MM.1S (cell line): ENCODE measurements around the gene PPTC7.

Source experiments
- DNase-seq: peaks from one replicate; pipeline ENCODE4 v3.0.0-alpha.2; 2015
- H2AFZ ChIP-seq: fragments of 300-600 bp; sonication (generic); 2 replicates; pipeline ENCODE4 v1.6.0; 2016; ENCODE audit warnings: antibody characterized with exemption, low read length
- H3F3A ChIP-seq: fragments of 300-600 bp; sonication (generic); 2 replicates; pipeline ENCODE4 v1.6.1; 2016; ENCODE audit warnings: mild to moderate bottlenecking, antibody characterized with exemption, low read length, moderate library complexity, mixed read lengths; ENCODE audit not compliant: insufficient read depth
- H3K27ac ChIP-seq: fragments of 300-600 bp; sonication (generic); 2 replicates; pipeline ENCODE4 v1.5.1; 2016; ENCODE audit warnings: mild to moderate bottlenecking, low read length
- H3K27me3 ChIP-seq: fragments of 300-600 bp; sonication (generic); replicated peaks from 2 replicates; pipeline ENCODE4 v1.6.0; 2016; ENCODE audit warnings: low read length; ENCODE audit not compliant: insufficient read depth
- H3K36me3 ChIP-seq: fragments of 300-600 bp; sonication (generic); replicated peaks from 2 replicates; pipeline ENCODE4 v1.6.1; 2016; ENCODE audit warnings: mild to moderate bottlenecking, low read length, mixed read lengths; ENCODE audit not compliant: insufficient read depth
- H3K4me1 ChIP-seq: fragments of 300-600 bp; sonication (generic); 2 replicates; pipeline ENCODE4 v1.6.1; 2016; ENCODE audit warnings: low read length, mixed read lengths
- H3K4me2 ChIP-seq: fragments of 300-600 bp; sonication (generic); 2 replicates; pipeline ENCODE4 v1.6.0; 2016; ENCODE audit warnings: low read depth, low read length
- H3K4me3 ChIP-seq: fragments of 300-600 bp; sonication (generic); 2 replicates; pipeline ENCODE4 v1.5.1; 2016; ENCODE audit warnings: low read length, mixed read lengths
- H3K79me2 ChIP-seq: fragments of 300-600 bp; sonication (generic); 2 replicates; pipeline ENCODE4 v1.6.1; 2016; ENCODE audit warnings: mixed run types, low read length, mixed read lengths
- H3K9ac ChIP-seq: fragments of 300-600 bp; sonication (generic); 2 replicates; pipeline ENCODE4 v1.6.1; 2016; ENCODE audit warnings: low read length, mixed read lengths
- H3K9me2 ChIP-seq: fragments of 300-600 bp; sonication (generic); replicated peaks from 2 replicates; pipeline ENCODE4 v1.6.1; 2016; ENCODE audit warnings: mild to moderate bottlenecking, low read length, mixed read lengths; ENCODE audit not compliant: insufficient read depth
- H3K9me3 ChIP-seq: fragments of 300-600 bp; sonication (generic); replicated peaks from 2 replicates; pipeline ENCODE4 v1.6.1; 2016; ENCODE audit warnings: mild to moderate bottlenecking, low read length, mixed read lengths; ENCODE audit not compliant: insufficient read depth
- H4K20me1 ChIP-seq: fragments of 300-600 bp; sonication (generic); 2 replicates; pipeline ENCODE4 v1.6.1; 2016; ENCODE audit warnings: mild to moderate bottlenecking, low read length, moderate library complexity, mixed read lengths; ENCODE audit not compliant: insufficient read depth
- EZH2 ChIP-seq: fragments of 300-600 bp; sonication (generic); optimal IDR thresholded peaks from 2 replicates; pipeline ENCODE3; 2017; ENCODE audit warnings: low read depth, mild to moderate bottlenecking, antibody characterized with exemption, low read length, mixed read lengths
- EZH2phosphoT487 ChIP-seq: fragments of 300-600 bp; sonication (generic); IDR thresholded peaks from 2 replicates; pipeline ENCODE4 v1.6.1; 2018; ENCODE audit warnings: antibody characterized with exemption, low read length
- TF ChIP-seq, protein P1 (sequence below): fragments of 300-600 bp; sonication (generic); IDR thresholded peaks from 2 replicates; pipeline ENCODE4 v1.5.1; 2016; ENCODE audit warnings: antibody characterized with exemption, low read length, mixed read lengths

The PPTC7 gene

DNA sequence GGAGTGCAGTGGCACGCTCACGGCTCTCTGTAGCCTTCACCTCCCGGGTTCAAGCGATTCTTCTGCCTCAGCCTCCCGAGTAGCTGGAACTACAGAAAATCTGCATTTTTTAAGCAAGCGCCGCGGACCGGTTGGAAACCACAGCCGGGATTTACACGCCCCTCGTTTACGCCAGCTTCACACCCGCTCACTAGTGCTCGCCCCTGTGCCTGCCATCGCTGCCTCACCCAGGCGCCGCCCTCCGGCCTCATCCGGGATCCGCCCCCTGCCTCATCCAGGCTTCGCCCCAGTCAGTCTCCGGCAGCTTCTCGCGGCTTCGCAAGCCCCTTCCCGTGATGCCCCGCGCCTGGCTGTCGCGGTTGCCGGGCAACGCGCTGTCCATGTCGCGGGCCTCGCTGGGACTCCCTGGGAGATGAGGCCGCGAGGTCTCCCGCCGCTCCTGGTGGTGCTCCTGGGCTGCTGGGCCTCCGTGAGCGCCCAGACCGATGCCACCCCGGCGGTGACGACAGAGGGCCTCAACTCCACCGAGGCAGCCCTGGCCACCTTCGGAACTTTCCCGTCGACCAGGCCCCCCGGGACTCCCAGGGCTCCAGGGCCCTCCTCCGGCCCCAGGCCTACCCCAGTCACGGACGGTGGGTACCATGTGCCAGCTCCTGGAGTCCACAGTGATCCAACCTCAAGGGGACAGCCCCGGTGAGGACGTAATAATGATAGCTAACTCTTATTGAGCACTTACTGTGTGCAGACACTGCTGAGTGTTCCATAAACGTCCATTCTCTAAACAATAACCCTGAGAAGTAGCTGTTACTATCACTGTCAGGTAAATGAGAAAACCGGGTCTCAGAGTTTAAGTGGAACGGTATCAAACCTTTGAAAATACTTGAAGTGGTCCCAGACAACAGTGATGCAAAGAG lies 30.9 kb upstream of the PPTC7 start, which contains the start of gene TCTN1:
TSS of gene TCTN1 (plus strand) at position 359 of the 914 bp plus-strand sequence. CDS start at position 413, 54 bp downstream.
- TF ChIP-seq EZH2 (no peak), EZH2phosphoT487 (no peak)
- TF ChIP-seq, protein P1, sequence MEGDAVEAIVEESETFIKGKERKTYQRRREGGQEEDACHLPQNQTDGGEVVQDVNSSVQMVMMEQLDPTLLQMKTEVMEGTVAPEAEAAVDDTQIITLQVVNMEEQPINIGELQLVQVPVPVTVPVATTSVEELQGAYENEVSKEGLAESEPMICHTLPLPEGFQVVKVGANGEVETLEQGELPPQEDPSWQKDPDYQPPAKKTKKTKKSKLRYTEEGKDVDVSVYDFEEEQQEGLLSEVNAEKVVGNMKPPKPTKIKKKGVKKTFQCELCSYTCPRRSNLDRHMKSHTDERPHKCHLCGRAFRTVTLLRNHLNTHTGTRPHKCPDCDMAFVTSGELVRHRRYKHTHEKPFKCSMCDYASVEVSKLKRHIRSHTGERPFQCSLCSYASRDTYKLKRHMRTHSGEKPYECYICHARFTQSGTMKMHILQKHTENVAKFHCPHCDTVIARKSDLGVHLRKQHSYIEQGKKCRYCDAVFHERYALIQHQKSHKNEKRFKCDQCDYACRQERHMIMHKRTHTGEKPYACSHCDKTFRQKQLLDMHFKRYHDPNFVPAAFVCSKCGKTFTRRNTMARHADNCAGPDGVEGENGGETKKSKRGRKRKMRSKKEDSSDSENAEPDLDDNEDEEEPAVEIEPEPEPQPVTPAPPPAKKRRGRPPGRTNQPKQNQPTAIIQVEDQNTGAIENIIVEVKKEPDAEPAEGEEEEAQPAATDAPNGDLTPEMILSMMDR, result no peak
- H3K36me3 ChIP-seq, result no peaks in the 10 kb centered on the region
- DNase-seq, result peak; percentile 87
- H3K27ac ChIP-seq, result no peak within 1 kb of the TSS
- H3K9me2 ChIP-seq, result no peaks in the 10 kb centered on the region
- H3K27me3 ChIP-seq, result no peaks in the 10 kb centered on the region
- peak within 1 kb of the TSS; percentile 86 for H3K4me2 ChIP-seq
- peaks cover under 1% of the 10 kb centered on the region; the same call in 1 of the 2 replicates for H3F3A ChIP-seq
- no peaks in the 10 kb centered on the region for H3K79me2 ChIP-seq
- H3K4me3 ChIP-seq, result peak within 1 kb of the TSS; percentile 69
- H4K20me1 ChIP-seq, result no peaks in the 10 kb centered on the region
- peak within 1 kb of the TSS; percentile 83 for H2AFZ ChIP-seq
- H3K9me3 ChIP-seq, result no peaks in the 10 kb centered on the region
- no peaks in the 10 kb centered on the region for H3K4me1 ChIP-seq
- peak within 1 kb of the TSS; percentile 68 for H3K9ac ChIP-seq

DNA sequence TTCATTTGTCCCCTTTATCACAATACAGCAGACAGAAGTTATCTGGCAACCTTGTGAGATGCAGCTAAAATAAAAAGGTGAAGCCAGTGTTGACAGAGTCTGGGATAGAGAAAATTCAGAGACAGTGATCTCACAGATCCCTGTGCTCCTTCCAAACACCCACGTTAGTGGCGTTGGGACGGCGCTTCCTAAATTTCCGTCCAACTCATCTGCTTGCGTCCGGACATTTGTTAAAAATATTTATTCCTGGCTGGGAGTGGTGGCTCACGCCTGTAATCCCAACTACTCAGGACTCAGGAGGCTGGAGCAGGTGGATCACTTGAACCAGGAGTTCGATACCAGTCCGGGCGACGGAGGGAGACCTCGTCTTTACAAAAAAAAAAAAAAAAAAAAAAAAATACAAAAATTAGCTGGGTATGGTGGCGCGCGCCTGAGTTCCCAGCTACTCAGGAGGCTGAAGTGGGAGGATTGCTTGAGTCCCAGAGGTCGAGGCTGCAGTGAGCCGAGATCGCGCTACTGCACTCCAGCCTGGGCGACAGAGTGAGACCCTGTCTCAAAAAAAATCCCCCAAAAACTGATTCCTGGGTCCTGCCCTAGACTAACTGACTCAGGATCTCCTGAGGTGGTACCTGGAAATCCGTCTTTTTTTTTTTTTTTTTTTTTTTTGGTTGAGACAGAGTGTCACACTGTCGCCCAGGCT lies 30.1 kb upstream of the PPTC7 start:
- no peaks in the 10 kb centered on the region for H3K9me3 ChIP-seq
- no peak for DNase-seq
- H3K4me1 ChIP-seq, result no peaks in the 10 kb centered on the region
- H3K9me2 ChIP-seq, result no peaks in the 10 kb centered on the region
- H3K27ac ChIP-seq, result no peak overlapping the region
- no peaks in the 10 kb centered on the region for H4K20me1 ChIP-seq
- TF ChIP-seq EZH2 (no peak), EZH2phosphoT487 (no peak)
- TF ChIP-seq, protein P1, result no peak
- no peaks in the 10 kb centered on the region for H3K79me2 ChIP-seq
- no peaks in the 10 kb centered on the region for H3F3A ChIP-seq
- peak overlapping the region; percentile 86; the same call in 1 of the 2 replicates for H3K4me2 ChIP-seq
- peak overlapping the region; percentile 68; the same call in 1 of the 2 replicates for H3K9ac ChIP-seq
- no peaks in the 10 kb centered on the region for H3K36me3 ChIP-seq
- peak overlapping the region; percentile 69 for H3K4me3 ChIP-seq
- no peaks in the 10 kb centered on the region for H3K27me3 ChIP-seq
- H2AFZ ChIP-seq, result 0 out of 2 replicates have a peak overlapping the region, but pooled peaks have one; percentile 15

DNA sequence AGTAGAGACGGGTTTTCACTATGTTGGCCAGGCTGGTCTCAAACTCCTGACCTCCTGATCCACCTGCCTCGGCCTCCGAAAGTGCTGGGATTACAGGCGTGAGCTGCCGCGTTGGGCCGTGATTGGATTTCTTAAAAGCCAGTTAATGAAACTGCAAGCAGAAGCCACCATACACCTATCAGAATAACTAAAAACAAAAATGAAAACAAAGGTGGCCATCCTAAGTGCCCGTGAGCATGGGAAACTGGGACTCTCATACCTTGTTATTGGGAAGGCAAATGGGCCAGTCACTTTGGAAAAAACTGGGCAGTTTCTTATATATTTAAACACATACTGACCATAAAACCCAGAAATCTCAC lies 23.1 kb upstream of the PPTC7 start:
- H3K79me2 ChIP-seq, result no peaks in the 10 kb centered on the region
- H3K9me2 ChIP-seq, result no peaks in the 10 kb centered on the region
- H3K4me3 ChIP-seq, result peak overlapping the region; percentile 54; the same call in 1 of the 2 replicates
- H3K36me3 ChIP-seq, result no peaks in the 10 kb centered on the region
- peak overlapping the region; percentile 34; the same call in 1 of the 2 replicates for H3K4me2 ChIP-seq
- peak overlapping the region; percentile 44; the same call in 1 of the 2 replicates for H3K9ac ChIP-seq
- no peak for DNase-seq
- no peaks in the 10 kb centered on the region for H3K4me1 ChIP-seq
- no peaks in the 10 kb centered on the region for H4K20me1 ChIP-seq
- TF ChIP-seq EZH2phosphoT487 (no peak), EZH2 (no peak)
- TF ChIP-seq, protein P1, result no peak
- H3K27ac ChIP-seq, result peak overlapping the region; percentile 63; the same call in 1 of the 2 replicates
- H3F3A ChIP-seq, result no peaks in the 10 kb centered on the region
- no peaks in the 10 kb centered on the region for H3K9me3 ChIP-seq
- H3K27me3 ChIP-seq, result no peaks in the 10 kb centered on the region
- H2AFZ ChIP-seq, result peak overlapping the region; percentile 53; the same call in 1 of the 2 replicates
